H9 (cell line): ENCODE measurements around the gene CAMTA1. TPM values are rescaled to one million over a fixed set of nuclear protein-coding genes. Genes with fewer than 3 reads are reported as not detected.

Source experiments
- DNase-seq: peaks from one replicate; pipeline ENCODE4 v3.0.0-alpha.2; 2017
- H2AFZ ChIP-seq: one replicate; pipeline ENCODE4 v1.6.1; 2013; ENCODE audit warnings: mild to moderate bottlenecking, low read length, control low read depth, moderate library complexity
- H2AK5ac ChIP-seq: 2 replicates; pipeline ENCODE4 v1.6.1; 2013; ENCODE audit warnings: low read length, control low read depth, mixed read lengths; ENCODE audit not compliant: insufficient read length
- H2BK120ac ChIP-seq: one replicate; pipeline ENCODE4 v1.6.1; 2013; ENCODE audit warnings: low read depth, mild to moderate bottlenecking, low read length, control low read depth, inconsistent platforms; ENCODE audit not compliant: poor library complexity, severe bottlenecking
- H2BK12ac ChIP-seq: 2 replicates; pipeline ENCODE4 v1.6.1; 2013; ENCODE audit warnings: low read length, control low read depth, mixed read lengths, low read depth; ENCODE audit not compliant: insufficient read length
- H2BK15ac ChIP-seq: 2 replicates; pipeline ENCODE4 v1.6.1; 2013; ENCODE audit warnings: low read depth, low read length, control low read depth
- H2BK20ac ChIP-seq: one replicate; pipeline ENCODE4 v1.6.1; 2013; ENCODE audit warnings: low read depth, mild to moderate bottlenecking, low read length, control low read depth, inconsistent platforms; ENCODE audit not compliant: poor library complexity, severe bottlenecking
- H2BK5ac ChIP-seq: 2 replicates; pipeline ENCODE4 v1.6.1; 2013; ENCODE audit warnings: low read length, control low read depth, mixed read lengths; ENCODE audit not compliant: insufficient read length
- H3K14ac ChIP-seq: 2 replicates; pipeline ENCODE4 v1.6.1; 2013; ENCODE audit warnings: low read length, control low read depth; ENCODE audit not compliant: insufficient read depth
- H3K18ac ChIP-seq: 2 replicates; pipeline ENCODE4 v1.6.1; 2013; ENCODE audit warnings: low read depth, mild to moderate bottlenecking, mixed read lengths, low read length, control low read depth; ENCODE audit not compliant: insufficient read length
- H3K23ac ChIP-seq: 2 replicates; pipeline ENCODE4 v1.6.1; 2013; ENCODE audit warnings: low read length, control low read depth, mixed read lengths, low read depth; ENCODE audit not compliant: insufficient read length
- H3K23me2 ChIP-seq: 2 replicates; pipeline ENCODE4 v1.6.1; 2013; ENCODE audit warnings: low read depth, mild to moderate bottlenecking, mixed read lengths, low read length, control low read depth; ENCODE audit not compliant: insufficient read length, poor library complexity, severe bottlenecking
- H3K27ac ChIP-seq: 2 replicates; pipeline ENCODE4 v1.5.1; 2013; ENCODE audit warnings: low read length, control low read depth, mixed read lengths, low read depth; ENCODE audit not compliant: insufficient read length
- H3K27me3 ChIP-seq: 2 replicates; pipeline ENCODE4 v1.6.1; 2013; ENCODE audit warnings: low read length, control low read depth, inconsistent platforms; ENCODE audit not compliant: insufficient read depth
- H3K4ac ChIP-seq: 2 replicates; pipeline ENCODE4 v1.6.1; 2013; ENCODE audit warnings: low read depth, mild to moderate bottlenecking, control low read depth, inconsistent platforms, low read length, moderate library complexity
- H3K4me1 ChIP-seq: 2 replicates; pipeline ENCODE4 v1.6.1; 2013; ENCODE audit warnings: low read length, control low read depth, inconsistent platforms; ENCODE audit not compliant: insufficient read depth
- H3K4me2 ChIP-seq: 2 replicates; pipeline ENCODE4 v1.6.1; 2013; ENCODE audit warnings: low read length, control low read depth, mixed read lengths; ENCODE audit not compliant: insufficient read length, insufficient read depth
- H3K56ac ChIP-seq: 2 replicates; pipeline ENCODE4 v1.6.1; 2013; ENCODE audit warnings: low read depth, mild to moderate bottlenecking, mixed read lengths, low read length, control low read depth; ENCODE audit not compliant: insufficient read length
- H3K79me1 ChIP-seq: 2 replicates; pipeline ENCODE4 v1.6.1; 2013; ENCODE audit warnings: low read depth, mild to moderate bottlenecking, moderate library complexity, low read length, control low read depth, inconsistent platforms; ENCODE audit not compliant: insufficient read depth, poor library complexity, severe bottlenecking
- H3K79me2 ChIP-seq: 2 replicates; pipeline ENCODE4 v1.6.1; 2013; ENCODE audit warnings: low read length, control low read depth, inconsistent platforms; ENCODE audit not compliant: insufficient read depth
- H3K9ac ChIP-seq: 2 replicates; pipeline ENCODE4 v1.6.1; 2013; ENCODE audit warnings: low read length, control low read depth, mixed read lengths; ENCODE audit not compliant: insufficient read length; ENCODE audit errors: extremely low read depth
- H3K9me3 ChIP-seq: one replicate; pipeline ENCODE4 v1.6.1; 2013; ENCODE audit warnings: low read depth, low read length, inconsistent platforms; ENCODE audit not compliant: control insufficient read depth
- H3T11ph ChIP-seq: one replicate; pipeline ENCODE4 v1.6.1; 2013; ENCODE audit warnings: mild to moderate bottlenecking, low read length, control low read depth, inconsistent platforms
- H4K20me1 ChIP-seq: one replicate; pipeline ENCODE4 v1.6.1; 2013; ENCODE audit not compliant: control insufficient read depth, insufficient read length, insufficient read depth
- H4K5ac ChIP-seq: 2 replicates; pipeline ENCODE4 v1.6.1; 2013; ENCODE audit warnings: low read depth, mild to moderate bottlenecking, mixed read lengths, low read length, control low read depth; ENCODE audit not compliant: insufficient read length
- H4K8ac ChIP-seq: replicated peaks from 2 replicates; pipeline ENCODE4 v1.6.1; 2013; ENCODE audit warnings: low read length, control low read depth, mixed read lengths, low read depth; ENCODE audit not compliant: insufficient read length
- H4K91ac ChIP-seq: 2 replicates; pipeline ENCODE4 v1.6.1; 2013; ENCODE audit warnings: low read depth, mild to moderate bottlenecking, moderate library complexity, mixed read lengths, low read length, control low read depth; ENCODE audit not compliant: insufficient read length
- H3K27ac Mint-ChIP-seq, 3 experiments: 2 replicates in 2 of 3; 3 replicates in 1 of 3; pipeline ENCODE4 v1.8.0; 2020 to 2021; ENCODE audit warnings: mixed read lengths in 3 of 3, mild to moderate bottlenecking in 1 of 3, moderate library complexity in 1 of 3
- H3K27me3 Mint-ChIP-seq: 2 replicates; pipeline ENCODE4 v1.8.0; 2021; ENCODE audit warnings: low read depth, mild to moderate bottlenecking, moderate library complexity, mixed read lengths
- H3K36me3 Mint-ChIP-seq, 3 experiments: 2 replicates in 2 of 3; 3 replicates in 1 of 3; pipeline ENCODE4 v1.8.0; 2020 to 2021; ENCODE audit warnings: low read depth in 3 of 3, mixed read lengths in 3 of 3; ENCODE audit not compliant: insufficient read depth in 1 of 3
- H3K4me1 Mint-ChIP-seq, 2 experiments: 2 replicates each; pipeline ENCODE4 v1.8.0; 2020; ENCODE audit warnings: mixed read lengths in 2 of 2
- H3K4me3 Mint-ChIP-seq, 2 experiments: 2 replicates in 1 of 2; 3 replicates in 1 of 2; pipeline ENCODE4 v1.8.0; 2020 to 2021; ENCODE audit warnings: mild to moderate bottlenecking in 2 of 2, mixed read lengths in 2 of 2, moderate library complexity in 1 of 2
- H3K9me3 Mint-ChIP-seq, 2 experiments: 2 replicates in 1 of 2; 3 replicates in 1 of 2; pipeline ENCODE4 v1.8.0; 2020; ENCODE audit warnings: mild to moderate bottlenecking in 2 of 2, mixed read lengths in 2 of 2, moderate library complexity in 1 of 2
- WGBS: extraction: QIAGEN DNeasy Blood & Tissue Kit; methylation state at CpG from one replicate; pipeline ENCODE4 v1.1.7; 2013; ENCODE audit warnings: missing lambda C conversion rate, low lambda C conversion rate, mixed read lengths; ENCODE audit not compliant: insufficient read length; ENCODE audit errors: extremely low coverage; 5-methylcytosine and 5-hydroxymethylcytosine counted together
- total RNA-seq: library from RNA; stranded (reverse); gene quantifications from 2 replicates; pipeline ENCODE4 v1.2.1, GENCODE V29; 2021
- TF ChIP-seq, protein P1 (sequence below): fragments of 200-600 bp; sonication (generic); conservative IDR thresholded peaks from 3 replicates; pipeline ENCODE4 v1.8.0; 2021; ENCODE audit warnings: antibody characterized with exemption, mild to moderate bottlenecking

Gene CAMTA1
- total RNA-seq, 1 experiment from 2014 or later: 115 TPM

DNA sequence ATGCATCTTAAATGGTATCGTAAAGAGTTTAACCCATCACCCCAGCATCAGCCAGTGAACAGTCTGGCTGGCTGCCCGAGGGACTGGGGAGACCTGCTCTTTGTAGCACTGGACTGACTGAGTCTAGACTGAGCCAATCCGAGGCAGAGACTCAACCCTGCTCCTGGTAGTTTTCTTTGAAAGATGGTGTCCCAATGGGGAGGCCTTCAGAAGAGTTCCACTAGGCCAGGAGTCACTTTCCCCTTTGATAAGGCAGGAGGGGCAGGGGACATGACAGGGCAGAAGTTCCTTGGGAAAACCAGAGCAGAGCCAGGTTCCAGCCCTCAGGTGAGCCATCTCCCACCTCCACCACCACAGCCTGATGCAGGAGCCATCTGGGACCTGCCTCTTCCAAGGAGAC lies 203.5 kb downstream of the CAMTA1 start:
- no peak overlapping the region for H3K23ac ChIP-seq
- no peaks in the 10 kb centered on the region for H3K27me3 ChIP-seq
- H3K56ac ChIP-seq: no peak overlapping the region
- Mint-ChIP-seq H3K4me3 (no peak overlapping the region), H3K36me3 (no peaks in the 10 kb centered on the region; a peak in 1 of 7 replicates), H3K4me1 (peaks cover 41 to 59% of the 10 kb centered on the region in 2 experiments), H3K27ac (peak overlapping the region in 2 of 3 experiments; percentile 42 to 96; a peak in 3 of 7 replicates), H3K9me3 (peaks cover 0 to 3% of the 10 kb centered on the region in 2 experiments; a peak in 3 of 5 replicates), H3K27me3 (no peaks in the 10 kb centered on the region; the same call in 1 of the 2 replicates)
- H3K18ac ChIP-seq: no peak overlapping the region
- H2BK5ac ChIP-seq: no peak overlapping the region
- H3K27ac ChIP-seq: no peak overlapping the region
- H3K79me1 ChIP-seq: no peaks in the 10 kb centered on the region
- H4K8ac ChIP-seq: no peak overlapping the region
- H2AK5ac ChIP-seq: no peak overlapping the region
- H2AFZ ChIP-seq: no peak overlapping the region
- H4K5ac ChIP-seq: no peak overlapping the region
- H3K9ac ChIP-seq: no peak overlapping the region
- H3K23me2 ChIP-seq: no peaks in the 10 kb centered on the region
- H2BK15ac ChIP-seq: no peak overlapping the region
- no peak overlapping the region for H3T11ph ChIP-seq
- no CpG with 5 or more reads among the region's 3 CpGs for WGBS
- peaks cover 3% of the 10 kb centered on the region; the same call in 1 of the 2 replicates for H3K4me1 ChIP-seq
- H2BK120ac ChIP-seq: no peak overlapping the region
- no peak overlapping the region for H2BK12ac ChIP-seq
- no peak overlapping the region for H4K91ac ChIP-seq
- no peaks in the 10 kb centered on the region for H3K9me3 ChIP-seq
- no peak overlapping the region for H3K14ac ChIP-seq
- no peak overlapping the region for H2BK20ac ChIP-seq
- DNase-seq: no peak
- no peak overlapping the region for H3K4ac ChIP-seq
- no peaks in the 10 kb centered on the region for H4K20me1 ChIP-seq
- no peak overlapping the region for H3K4me2 ChIP-seq
- no peaks in the 10 kb centered on the region for H3K79me2 ChIP-seq
- TF ChIP-seq, protein P1, sequence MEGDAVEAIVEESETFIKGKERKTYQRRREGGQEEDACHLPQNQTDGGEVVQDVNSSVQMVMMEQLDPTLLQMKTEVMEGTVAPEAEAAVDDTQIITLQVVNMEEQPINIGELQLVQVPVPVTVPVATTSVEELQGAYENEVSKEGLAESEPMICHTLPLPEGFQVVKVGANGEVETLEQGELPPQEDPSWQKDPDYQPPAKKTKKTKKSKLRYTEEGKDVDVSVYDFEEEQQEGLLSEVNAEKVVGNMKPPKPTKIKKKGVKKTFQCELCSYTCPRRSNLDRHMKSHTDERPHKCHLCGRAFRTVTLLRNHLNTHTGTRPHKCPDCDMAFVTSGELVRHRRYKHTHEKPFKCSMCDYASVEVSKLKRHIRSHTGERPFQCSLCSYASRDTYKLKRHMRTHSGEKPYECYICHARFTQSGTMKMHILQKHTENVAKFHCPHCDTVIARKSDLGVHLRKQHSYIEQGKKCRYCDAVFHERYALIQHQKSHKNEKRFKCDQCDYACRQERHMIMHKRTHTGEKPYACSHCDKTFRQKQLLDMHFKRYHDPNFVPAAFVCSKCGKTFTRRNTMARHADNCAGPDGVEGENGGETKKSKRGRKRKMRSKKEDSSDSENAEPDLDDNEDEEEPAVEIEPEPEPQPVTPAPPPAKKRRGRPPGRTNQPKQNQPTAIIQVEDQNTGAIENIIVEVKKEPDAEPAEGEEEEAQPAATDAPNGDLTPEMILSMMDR: no peak
